ENCODE data around the gene COQ4. TPM values are rescaled to one million over a fixed set of nuclear protein-coding genes. Genes with fewer than 3 reads are reported as not detected.
"Not testable (repeated sequence)": the region's sequence is repeated elsewhere in the genome, so short reads cannot be mapped to it uniquely, and the experiment has no call there.

Gene COQ4
- polyA plus RNA-seq: 100 to 1,000 TPM in 2 of 4 donors, 10 to 100 TPM in 2; 68.8 to 198 (median 105) TPM
- long read RNA-seq, donor 1, transcript COQ4-203 (2 exons, 3,127 nt): minor isoform, 9 of 76 reads
- long read RNA-seq, donor 1, transcript COQ4-201 (7 exons, 1,548 nt): major isoform, 33 of 76 reads
- long read RNA-seq, donor 1, partial matches to known transcripts: 0 of 76 reads
- long read RNA-seq, donor 1, other reads (novel, unspliced or antisense): 25 of 76 reads
- long read RNA-seq, donor 2, transcript COQ4-203 (2 exons, 3,127 nt): minor isoform, 5 of 21 reads
- long read RNA-seq, donor 2, transcript COQ4-201 (7 exons, 1,548 nt): major isoform, 8 of 21 reads
- long read RNA-seq, donor 2, partial matches to known transcripts: 0 of 21 reads
- long read RNA-seq, donor 2, other reads (novel, unspliced or antisense): 6 of 21 reads
- long read RNA-seq, donor 3, transcript COQ4-203 (2 exons, 3,127 nt): minor isoform, 6 of 79 reads
- long read RNA-seq, donor 3, transcript COQ4-201 (7 exons, 1,548 nt): major isoform, 7 of 79 reads
- long read RNA-seq, donor 3, partial matches to known transcripts: 56 of 79 reads
- long read RNA-seq, donor 3, other reads (novel, unspliced or antisense): 8 of 79 reads
- long read RNA-seq, donor 4: 0 reads
- long read RNA-seq, donor 5, partial matches to known transcripts: 9 of 13 reads
- long read RNA-seq, donor 5, other reads (novel, unspliced or antisense): 0 of 13 reads
- long read RNA-seq, donor 6, transcript COQ4-201 (7 exons, 1,548 nt): major isoform, 13 of 49 reads
- long read RNA-seq, donor 6, partial matches to known transcripts: 31 of 49 reads
- long read RNA-seq, donor 6, other reads (novel, unspliced or antisense): 0 of 49 reads
- long read RNA-seq, donor 7: 0 reads
- long read RNA-seq, donor 8, partial matches to known transcripts: 0 of 1 reads
- long read RNA-seq, donor 8, other reads (novel, unspliced or antisense): 0 of 1 reads
- long read RNA-seq, donor 9, partial matches to known transcripts: 0 of 6 reads
- long read RNA-seq, donor 9, other reads (novel, unspliced or antisense): 0 of 6 reads
- long read RNA-seq, donor 10, transcript COQ4-201 (7 exons, 1,548 nt): major isoform, 13 of 30 reads
- long read RNA-seq, donor 10, partial matches to known transcripts: 0 of 30 reads
- long read RNA-seq, donor 10, other reads (novel, unspliced or antisense): 11 of 30 reads

- Histone ChIP-seq H3K27ac (ENCODE audit: low read depth in 1 of 3, low read length in 2 of 3) (peak within 1 kb of the TSS; percentile 85 to 99 (median 88)), H3K9me3 (ENCODE audit: control insufficient read depth in 2 of 2, insufficient read depth in 1 of 2, low read depth in 1 of 2, low read length in 1 of 2) (no peaks in the 10 kb centered on the region), H3K36me3 (ENCODE audit: control insufficient read depth in 3 of 3, insufficient read depth in 2 of 3, low read depth in 1 of 3, low read length in 3 of 3) (peaks cover 0 to 69% (median 3%) of the 10 kb centered on the region in 3 donors), H3K27me3 (ENCODE audit: control insufficient read depth in 3 of 3, insufficient read depth in 3 of 3, low read length in 3 of 3) (no peaks in the 10 kb centered on the region), H3K4me3 (ENCODE audit: low read depth in 1 of 3, low read length in 3 of 3) (peak within 1 kb of the TSS; percentile 83 to 88 (median 88)), H3K4me1 (ENCODE audit: control insufficient read depth in 3 of 3, insufficient read depth in 2 of 3, low read depth in 1 of 3, low read length in 2 of 3) (peaks cover 3 to 19% (median 7%) of the 10 kb centered on the region in 3 donors)
- DNase-seq: peak; percentile 96 to 99
- 0 to 1% (median 0%) methylated on average over 70 to 83 of the region's 83 CpGs for WGBS, 3 donors
- no peak for FAIRE-seq
These were observed at the start of gene COQ4, which contains the start of gene TRUB2 for GRCh38 chr9:128322404-128323211. TSS of gene COQ4 (plus strand) at chr9:128322839. CDS start at chr9:128322859, 20 bp downstream. TSS of gene TRUB2 (minus strand) at chr9:128322447. CDS start at chr9:128322408, 39 bp downstream.

GRCh38 chr9:128274245-128274644 lies 48.4 kb upstream of the COQ4 start:
- Histone ChIP-seq H3K27me3 (ENCODE audit: control insufficient read depth in 3 of 3, insufficient read depth in 3 of 3, low read length in 3 of 3) (no peaks in the 10 kb centered on the region), H3K27ac (ENCODE audit: low read depth in 1 of 3, low read length in 2 of 3) (no peak overlapping the region), H3K9me3 (ENCODE audit: control insufficient read depth in 2 of 2, insufficient read depth in 1 of 2, low read depth in 1 of 2, low read length in 1 of 2) (no peaks in the 10 kb centered on the region), H3K36me3 (ENCODE audit: control insufficient read depth in 3 of 3, insufficient read depth in 2 of 3, low read depth in 1 of 3, low read length in 3 of 3) (peaks cover 0 to 37% (median 9%) of the 10 kb centered on the region in 3 donors), H3K4me1 (ENCODE audit: control insufficient read depth in 3 of 3, insufficient read depth in 2 of 3, low read depth in 1 of 3, low read length in 2 of 3) (peaks cover 0 to 10% (median 8%) of the 10 kb centered on the region in 3 donors), H3K4me3 (ENCODE audit: low read depth in 1 of 3, low read length in 3 of 3) (no peak overlapping the region)
- FAIRE-seq (no peak), DNase-seq (no peak)
- 67 to 72% (median 69%) methylated on average over 8 of the region's 8 CpGs for WGBS, 3 donors

- H3K27ac ChIP-seq (ENCODE audit: low read depth in 1 of 3, low read length in 2 of 3): peak within 1 kb of the TSS; percentile 66 to 90 (median 82)
- no peak for FAIRE-seq
- peaks cover 0 to 33% (median 9%) of the 10 kb centered on the region in 3 donors for H3K36me3 ChIP-seq (ENCODE audit: control insufficient read depth in 3 of 3, insufficient read depth in 2 of 3, low read depth in 1 of 3, low read length in 3 of 3)
- peak; percentile 24 to 71 for DNase-seq
- WGBS, 3 donors: 0 to 1% (median 1%) methylated on average over 43 to 57 of the region's 57 CpGs
- no peaks in the 10 kb centered on the region for H3K9me3 ChIP-seq (ENCODE audit: control insufficient read depth in 2 of 2, insufficient read depth in 1 of 2, low read depth in 1 of 2, low read length in 1 of 2)
- peak within 1 kb of the TSS; percentile 68 to 92 (median 90) for H3K4me3 ChIP-seq (ENCODE audit: low read depth in 1 of 3, low read length in 3 of 3)
- H3K27me3 ChIP-seq (ENCODE audit: control insufficient read depth in 3 of 3, insufficient read depth in 3 of 3, low read length in 3 of 3): no peaks in the 10 kb centered on the region
- peaks cover 0 to 10% (median 8%) of the 10 kb centered on the region in 3 donors for H3K4me1 ChIP-seq (ENCODE audit: control insufficient read depth in 3 of 3, insufficient read depth in 2 of 3, low read depth in 1 of 3, low read length in 2 of 3)
These were observed 47.2 kb upstream of the COQ4 start, which contains the start of gene GOLGA2 for GRCh38 chr9:128275198-128276007. TSS of gene GOLGA2 (minus strand) at chr9:128276007. CDS start at chr9:128275976, 31 bp downstream.

- Histone ChIP-seq H3K4me3 (ENCODE audit: low read depth in 1 of 3, low read length in 3 of 3) (peak within 1 kb of the TSS; percentile 68 to 92 (median 90)), H3K9me3 (ENCODE audit: control insufficient read depth in 2 of 2, insufficient read depth in 1 of 2, low read depth in 1 of 2, low read length in 1 of 2) (no peaks in the 10 kb centered on the region), H3K4me1 (ENCODE audit: control insufficient read depth in 3 of 3, insufficient read depth in 2 of 3, low read depth in 1 of 3, low read length in 2 of 3) (peaks cover 0 to 10% (median 8%) of the 10 kb centered on the region in 3 donors), H3K27me3 (ENCODE audit: control insufficient read depth in 3 of 3, insufficient read depth in 3 of 3, low read length in 3 of 3) (no peaks in the 10 kb centered on the region), H3K27ac (ENCODE audit: low read depth in 1 of 3, low read length in 2 of 3) (peak within 1 kb of the TSS; percentile 66 to 90 (median 82)), H3K36me3 (ENCODE audit: control insufficient read depth in 3 of 3, insufficient read depth in 2 of 3, low read depth in 1 of 3, low read length in 3 of 3) (peaks cover 0 to 27% (median 9%) of the 10 kb centered on the region in 3 donors)
- 0 to 1% (median 0%) methylated on average over 31 to 38 of the region's 38 CpGs for WGBS, 3 donors
- DNase-seq (peak; percentile 99 to 100), FAIRE-seq (no peak)
These were observed 46.5 kb upstream of the COQ4 start, which contains the start of gene SWI5 for GRCh38 chr9:128276008-128276573. TSS of gene SWI5 (plus strand) at chr9:128276276.

- no peak for FAIRE-seq
- WGBS, 3 donors: 11 to 15% (median 12%) methylated on average over 23 of the region's 23 CpGs
- H3K4me1 ChIP-seq (ENCODE audit: control insufficient read depth in 3 of 3, insufficient read depth in 2 of 3, low read depth in 1 of 3, low read length in 2 of 3): peaks cover 0 to 10% (median 8%) of the 10 kb centered on the region in 3 donors
These were observed 45.9 kb upstream of the COQ4 start for GRCh38 chr9:128276574-128277270.

GRCh38 chr9:128279088-128280073 lies 43.3 kb upstream of the COQ4 start:
- not testable (repeated sequence) for H3K4me1 ChIP-seq (ENCODE audit: control insufficient read depth in 3 of 3, insufficient read depth in 2 of 3, low read depth in 1 of 3, low read length in 2 of 3); DNase-seq; FAIRE-seq; H3K4me3 ChIP-seq (ENCODE audit: low read depth in 1 of 3, low read length in 3 of 3); H3K9me3 ChIP-seq (ENCODE audit: control insufficient read depth in 2 of 2, insufficient read depth in 1 of 2, low read depth in 1 of 2, low read length in 1 of 2); H3K27me3 ChIP-seq (ENCODE audit: control insufficient read depth in 3 of 3, insufficient read depth in 3 of 3, low read length in 3 of 3); H3K27ac ChIP-seq (ENCODE audit: low read depth in 1 of 3, low read length in 2 of 3); H3K36me3 ChIP-seq (ENCODE audit: control insufficient read depth in 3 of 3, insufficient read depth in 2 of 3, low read depth in 1 of 3, low read length in 3 of 3)
- whole genome bisulfite sequencing, 3 donors: 66 to 79% (median 77%) methylated on average over 22 of the region's 22 CpGs

More at GRCh38 chr9:128276574-128277270, 45.9 kb upstream of the COQ4 start:
- H3K36me3 ChIP-seq (ENCODE audit: control insufficient read depth in 3 of 3, insufficient read depth in 2 of 3, low read depth in 1 of 3, low read length in 3 of 3): peaks cover 0 to 21% (median 6%) of the 10 kb centered on the region in 3 donors
- peak overlapping the region; percentile 50 to 90 (median 67) for H3K4me3 ChIP-seq (ENCODE audit: low read depth in 1 of 3, low read length in 3 of 3)
- H3K27me3 ChIP-seq (ENCODE audit: control insufficient read depth in 3 of 3, insufficient read depth in 3 of 3, low read length in 3 of 3): no peaks in the 10 kb centered on the region
- peak overlapping the region; percentile 66 to 90 (median 75) for H3K27ac ChIP-seq (ENCODE audit: low read depth in 1 of 3, low read length in 2 of 3)
- DNase-seq: peak in 1 of 2 donors; percentile 24
- H3K9me3 ChIP-seq (ENCODE audit: control insufficient read depth in 2 of 2, insufficient read depth in 1 of 2, low read depth in 1 of 2, low read length in 1 of 2): no peaks in the 10 kb centered on the region

All from small intestine (tissue), 16 donors.